Right atrium auricular region (tissue), 2 donors: Measurements from ENCODE around the gene CA4. TPM values are rescaled to one million over a fixed set of nuclear protein-coding genes. Genes with fewer than 3 reads are reported as not detected.

Source experiments
- DNase-seq: peaks from one replicate; pipeline ENCODE4 v3.0.0-alpha.2; 2019; ENCODE audit warnings: low spot score
- H3K27ac ChIP-seq, 2 donors: fragments of 200-600 bp; sonication (generic); 1 replicate in 1 of 2; 2 replicates in 1 of 2; pipeline ENCODE4 v1.5.1; 2016 to 2019
- H3K27me3 ChIP-seq, 2 donors: fragments of 200-600 bp; sonication (generic); one replicate each; pipeline versions ENCODE4 v1.5.1 to v1.6.0; 2017 to 2019
- H3K36me3 ChIP-seq: fragments of 200-600 bp; sonication (generic); one replicate; pipeline ENCODE4 v1.5.1; 2016
- H3K4me1 ChIP-seq, 2 donors: fragments of 200-600 bp; sonication (generic); one replicate each; pipeline versions ENCODE4 v1.5.1 to v1.6.0; 2017 to 2019
- H3K4me3 ChIP-seq, 2 donors: fragments of 200-600 bp; sonication (generic); 1 replicate in 1 of 2; 2 replicates in 1 of 2; pipeline ENCODE4 v1.5.1; 2017 to 2019; ENCODE audit warnings: mild to moderate bottlenecking in 1 of 2, moderate library complexity in 1 of 2
- H3K9me3 ChIP-seq, 2 donors: fragments of 200-600 bp; sonication (generic); one replicate each; pipeline ENCODE4 v1.5.1; 2019
- CTCF ChIP-seq, 2 donors: fragments of 200-600 bp; sonication (generic); IDR thresholded peaks; one replicate each; pipeline ENCODE4 v1.5.1; 2019; ENCODE audit warnings: antibody characterized with exemption in 2 of 2
- total RNA-seq, 2 donors: library from RNA; depleted of rRNA; stranded (reverse); fragments of >200 nt; gene quantifications; one replicate each; pipeline ENCODE4 v1.1.0, GENCODE V29; 2016

Gene CA4
- total RNA-seq, 2 donors from 2014 or later: 1.7 to 4.0 TPM

GRCh38 chr17:60155815-60156214, 6.0 kb downstream of the CA4 start:
- H3K4me1 ChIP-seq: peaks cover 0 to 23% of the 10 kb centered on the region in 2 donors
- DNase-seq: no peak
- no peak overlapping the region for H3K27ac ChIP-seq
- H3K36me3 ChIP-seq: no peaks in the 10 kb centered on the region
- no peaks in the 10 kb centered on the region for H3K9me3 ChIP-seq
- no peak overlapping the region for H3K4me3 ChIP-seq
- no peak for TF ChIP-seq CTCF (IDR thresholded peaks at IDR 0.05)
- peaks cover 4 to 10% of the 10 kb centered on the region in 2 donors for H3K27me3 ChIP-seq

DNA sequence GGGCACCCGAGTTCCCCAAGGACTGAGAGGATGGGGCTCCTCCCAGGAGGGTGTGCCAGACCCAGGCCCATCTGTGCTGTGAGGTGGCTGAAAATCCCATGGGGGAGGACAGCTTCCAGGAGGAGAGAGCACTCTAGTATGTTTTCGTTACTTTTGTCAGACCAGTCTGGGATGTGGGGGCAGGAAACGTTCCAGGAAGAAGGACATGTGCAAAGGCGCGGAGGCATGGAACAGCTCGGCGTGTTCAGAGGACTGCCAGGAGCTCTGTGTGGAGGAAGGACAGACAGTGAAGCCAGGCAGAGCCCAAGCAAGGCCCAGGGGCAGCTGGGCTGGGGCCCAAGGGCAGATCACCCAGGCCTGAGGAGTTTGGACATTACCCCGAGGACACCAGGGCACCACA, 7.0 kb downstream of the CA4 start:
- peaks cover 0 to 29% of the 10 kb centered on the region in 2 donors for H3K4me1 ChIP-seq

GRCh38 chr17:60157487-60158040, 7.8 kb downstream of the CA4 start:
- Histone ChIP-seq H3K4me3 (no peak overlapping the region), H3K36me3 (no peaks in the 10 kb centered on the region), H3K27me3 (no peaks in the 10 kb centered on the region), H3K4me1 (peaks cover 0 to 37% of the 10 kb centered on the region in 2 donors), H3K27ac (no peak overlapping the region), H3K9me3 (no peaks in the 10 kb centered on the region)
- no peak for DNase-seq
- TF ChIP-seq CTCF (IDR thresholded peaks at IDR 0.05): no peak

More for the DNA sequence above, 7.0 kb downstream of the CA4 start:
- Histone ChIP-seq H3K9me3 (no peaks in the 10 kb centered on the region), H3K27me3 (peaks cover 0 to under 1% of the 10 kb centered on the region in 2 donors), H3K27ac (no peak overlapping the region), H3K4me3 (no peak overlapping the region), H3K36me3 (no peaks in the 10 kb centered on the region)
- DNase-seq: no peak
- no peak for TF ChIP-seq CTCF (IDR thresholded peaks at IDR 0.05)

GRCh38 chr17:60158751-60159478, 9.1 kb downstream of the CA4 start:
- Histone ChIP-seq H3K27ac (no peak overlapping the region), H3K27me3 (no peaks in the 10 kb centered on the region), H3K4me3 (no peak overlapping the region), H3K4me1 (peaks cover 0 to 42% of the 10 kb centered on the region in 2 donors), H3K9me3 (no peaks in the 10 kb centered on the region), H3K36me3 (no peaks in the 10 kb centered on the region)
- no peak for DNase-seq
- no peak for TF ChIP-seq CTCF (IDR thresholded peaks at IDR 0.05)

DNA sequence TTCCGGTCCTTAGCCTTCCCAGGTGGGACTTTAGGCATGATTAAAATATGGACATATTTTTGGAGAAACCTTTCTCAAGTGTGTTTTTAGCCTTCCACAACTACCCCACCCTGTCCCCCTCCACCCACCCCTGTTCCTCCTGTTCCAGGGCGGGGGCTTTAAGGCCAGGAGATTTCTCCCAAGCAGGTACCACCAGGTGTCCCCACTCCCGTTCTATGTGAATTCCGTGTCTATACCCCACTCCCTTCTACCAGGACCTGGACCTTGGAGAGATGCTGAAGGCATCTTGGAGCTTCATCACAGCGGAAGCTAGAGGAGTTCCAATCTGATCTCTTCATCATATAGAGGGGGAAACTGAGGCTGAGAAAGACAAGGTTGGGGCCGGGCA, 9.7 kb downstream of the CA4 start:
- no peaks in the 10 kb centered on the region for H3K27me3 ChIP-seq
- peaks cover 0 to 37% of the 10 kb centered on the region in 2 donors for H3K4me1 ChIP-seq
- DNase-seq: no peak
- no peak overlapping the region for H3K4me3 ChIP-seq
- H3K36me3 ChIP-seq: no peaks in the 10 kb centered on the region
- no peaks in the 10 kb centered on the region for H3K9me3 ChIP-seq
- H3K27ac ChIP-seq: no peak overlapping the region
- no peak for TF ChIP-seq CTCF (IDR thresholded peaks at IDR 0.05)
